ENCODE results near the gene AIPL1. TPM values are rescaled to one million over a fixed set of nuclear protein-coding genes. Genes with fewer than 3 reads are reported as not detected.
A peak's percentile ranks its signal among the peaks of the same experiment; 100 is the strongest.

Gene AIPL1
- polyA plus RNA-seq, 3 donors = 0.14 TPM; not detected in 2

GRCh38 chr17:6387442-6387841 lies 47.5 kb downstream of the AIPL1 start:
- no peak for DNase-seq (ENCODE audit: extremely low read depth in 1 of 11, low read depth in 9 of 11, low spot score in 4 of 11)

GRCh38 chr17:6386041-6386630 lies 48.8 kb downstream of the AIPL1 start:
- DNase-seq (ENCODE audit: extremely low read depth in 1 of 11, low read depth in 9 of 11, low spot score in 4 of 11) = no peak

- DNase-seq (ENCODE audit: extremely low read depth in 1 of 11, low read depth in 9 of 11, low spot score in 4 of 11) = no peak
Observed at GRCh38 chr17:6384481-6384880, 50.4 kb downstream of the AIPL1 start.

DNA sequence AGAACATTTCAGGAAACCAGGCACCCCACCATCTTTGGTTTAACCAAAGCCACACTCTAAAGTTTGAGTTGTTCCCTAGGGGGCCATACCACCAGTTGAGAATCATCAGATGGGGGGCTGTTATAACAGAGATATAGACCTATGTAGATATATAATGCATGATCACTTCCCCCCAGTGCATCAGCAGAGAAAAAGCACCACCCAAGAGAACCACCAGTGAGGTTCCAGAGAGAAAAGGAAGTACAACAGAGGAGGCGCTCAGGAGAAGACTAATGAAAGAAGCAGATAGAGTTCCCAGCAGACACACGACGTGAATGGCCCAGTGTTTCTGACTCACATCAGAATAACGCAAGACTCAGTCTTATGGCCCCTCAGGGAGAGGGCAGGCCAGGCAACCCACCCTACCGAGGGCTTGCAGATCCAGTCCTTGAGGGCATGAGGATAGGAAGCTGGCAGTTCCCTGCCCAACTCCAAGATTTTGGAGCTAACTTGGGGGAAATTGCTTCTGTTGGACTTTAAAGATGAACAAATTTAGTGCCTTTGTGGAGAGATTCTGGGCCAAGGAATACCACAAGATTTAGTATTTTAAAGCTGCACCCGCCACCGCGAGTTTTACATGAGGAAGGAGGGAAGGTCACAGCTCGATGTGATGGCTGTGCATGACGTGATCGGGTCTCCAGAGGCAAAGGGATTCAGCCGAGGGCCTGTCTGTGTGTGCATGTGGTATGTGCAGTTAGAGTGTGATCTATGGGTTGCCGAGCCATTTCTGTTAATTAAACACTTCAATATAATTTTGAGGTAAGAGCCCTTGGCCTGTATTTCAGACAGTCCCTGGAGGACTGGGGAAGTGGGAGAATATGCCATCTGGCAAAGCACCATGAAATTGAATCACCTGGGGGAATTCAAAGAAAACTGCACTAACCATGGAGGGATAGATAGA lies 53.1 kb downstream of the AIPL1 start:
- no peak for DNase-seq (ENCODE audit: extremely low read depth in 1 of 11, low read depth in 9 of 11, low spot score in 4 of 11)

GRCh38 chr17:6380915-6381438 lies 53.9 kb downstream of the AIPL1 start:
- DNase-seq (ENCODE audit: extremely low read depth in 1 of 11, low read depth in 9 of 11, low spot score in 4 of 11) = no peak

DNA sequence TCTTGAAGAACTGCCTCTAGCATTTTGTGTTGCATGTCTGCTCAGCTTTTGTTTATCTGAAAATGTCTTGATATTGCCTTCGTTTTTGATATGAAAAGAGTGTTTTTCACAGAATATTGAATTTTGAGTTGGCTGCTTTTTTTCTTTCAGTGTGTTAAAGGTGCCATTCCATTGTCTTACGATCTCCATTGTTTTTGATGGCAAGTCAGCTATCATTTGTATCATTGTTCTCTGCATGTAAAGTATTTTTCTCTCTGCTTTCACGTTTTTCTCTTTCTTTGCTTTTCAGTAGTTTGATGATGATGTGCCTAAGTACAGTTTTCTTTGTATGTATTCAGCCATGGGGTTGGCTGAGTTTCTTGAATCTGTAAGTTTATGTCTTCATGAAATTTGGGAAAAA lies 57.0 kb downstream of the AIPL1 start:
- DNase-seq (ENCODE audit: extremely low read depth in 1 of 11, low read depth in 9 of 11, low spot score in 4 of 11) = no peak

DNA sequence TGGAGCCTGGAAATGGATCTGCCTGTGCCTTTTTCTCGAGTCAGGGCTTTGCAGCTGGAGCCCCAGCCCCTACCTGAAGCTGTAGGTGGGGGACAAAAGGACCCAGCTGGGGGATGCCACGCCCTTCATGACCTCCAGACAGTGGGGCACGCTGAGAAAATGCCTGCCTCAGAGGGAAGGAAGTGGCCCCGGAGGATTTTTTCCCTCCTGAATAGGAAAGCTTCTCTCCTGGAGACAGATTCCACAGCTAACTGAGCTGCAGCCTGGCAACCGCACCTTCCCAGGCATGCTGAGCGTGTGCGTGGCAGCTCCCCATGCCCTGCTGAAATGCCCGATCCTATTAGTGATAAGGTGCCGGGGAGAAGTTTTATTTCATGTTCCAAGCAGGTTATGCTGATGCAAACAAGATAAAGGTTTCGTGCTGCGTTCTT lies 58.0 kb downstream of the AIPL1 start:
- no peak for DNase-seq (ENCODE audit: extremely low read depth in 1 of 11, low read depth in 9 of 11, low spot score in 4 of 11)

DNA sequence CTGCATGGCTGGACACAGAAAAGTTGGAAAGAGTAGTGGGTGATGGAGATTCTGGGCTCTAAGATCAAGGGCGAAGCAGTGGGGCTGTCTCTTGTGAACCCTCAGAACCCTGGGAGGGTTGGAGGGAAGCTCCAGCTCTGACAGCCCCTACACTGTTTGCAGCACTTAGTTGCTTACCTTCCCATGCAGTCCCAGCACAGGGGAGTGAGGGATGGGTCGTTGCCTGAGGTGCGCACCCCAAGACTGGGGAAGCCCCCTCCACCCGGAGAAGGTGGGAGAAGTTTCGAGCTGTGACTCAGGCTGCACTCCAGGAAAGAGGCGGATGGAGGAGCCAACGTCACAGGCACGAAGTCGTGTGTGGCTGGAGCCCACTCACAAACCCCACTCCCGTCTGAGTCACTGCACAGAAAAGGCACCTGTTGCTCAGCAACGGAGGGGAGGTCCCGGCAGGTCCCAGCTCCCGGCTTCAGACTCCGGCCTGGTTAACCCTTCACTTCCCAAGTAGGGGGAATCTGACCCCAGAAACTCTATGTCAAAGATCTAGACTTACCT lies 60.1 kb downstream of the AIPL1 start:
- peak in 4 of 11 donors; percentile 47 to 56 (median 52) for DNase-seq (ENCODE audit: extremely low read depth in 1 of 11, low read depth in 9 of 11, low spot score in 4 of 11)

DNA sequence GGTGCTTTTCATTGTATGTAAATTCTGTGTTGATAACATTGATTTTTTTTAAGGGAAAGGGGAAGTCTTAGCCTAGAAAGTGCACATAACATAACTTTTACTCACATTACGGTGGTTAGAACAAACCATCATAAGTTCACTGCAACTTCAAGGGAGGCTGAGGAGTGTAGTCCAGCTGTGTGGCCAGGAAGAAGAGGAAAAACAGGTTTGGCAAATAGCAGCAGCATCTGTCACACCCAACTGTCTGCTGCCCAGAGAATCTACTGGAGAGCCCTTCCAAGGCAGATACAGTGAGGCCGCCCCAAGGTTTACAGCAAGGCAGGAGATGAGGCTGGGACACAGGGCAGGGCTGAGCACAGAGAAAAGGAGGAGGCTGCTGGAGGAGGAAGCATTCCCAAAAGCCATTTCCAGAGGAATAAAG lies 60.6 kb downstream of the AIPL1 start:
- DNase-seq (ENCODE audit: extremely low read depth in 1 of 11, low read depth in 9 of 11, low spot score in 4 of 11) = no peak

Other genes with a start within 250 kb of the AIPL1 start
- gene PIMREG, start 9.3 kb upstream of the AIPL1 start, polyA plus RNA-seq (ENCODE audit: insufficient read length in 3 of 3) = 10 to 100 TPM; 19.5 to 29.9 (median 29.4) TPM
- 10 to 100 TPM in 2 of 3 donors, 1 to 10 TPM in 1; 7.4 to 11.2 (median 10.2) TPM for gene PITPNM3, start 121.4 kb upstream of the AIPL1 start, polyA plus RNA-seq (ENCODE audit: insufficient read length in 3 of 3)
- 10 to 100 TPM; 33.2 to 41.6 (median 39.0) TPM for gene KIAA0753, start 205.6 kb upstream of the AIPL1 start, polyA plus RNA-seq (ENCODE audit: insufficient read length in 3 of 3)
- gene TXNDC17, start 205.9 kb upstream of the AIPL1 start, polyA plus RNA-seq (ENCODE audit: insufficient read length in 3 of 3) = 100 to 1,000 TPM in 1 of 3 donors, 10 to 100 TPM in 2; 80.4 to 104 (median 96.3) TPM
- gene MED31, start 216.5 kb upstream of the AIPL1 start, polyA plus RNA-seq (ENCODE audit: insufficient read length in 3 of 3) = 10 to 100 TPM; 23.2 to 26.7 (median 24.7) TPM
- gene C17orf100, start 216.6 kb upstream of the AIPL1 start, polyA plus RNA-seq (ENCODE audit: insufficient read length in 3 of 3) = 10 to 100 TPM; 10.3 to 11.3 (median 11.2) TPM